GM19395 (cell line): ENCODE measurements around the gene PLXNA4.
"Not testable (repeated sequence)": the region's sequence is repeated elsewhere in the genome, so short reads cannot be mapped to it uniquely, and the experiment has no call there.

Experiments used
- ATAC-seq: cut with Tn5 transposase; IDR thresholded peaks from one replicate; pipeline ENCODE4 v1.9.1; 2021; ENCODE audit warnings: mild to moderate bottlenecking, moderate library complexity; ENCODE audit not compliant: unreplicated experiment

PLXNA4 gene

GRCh38 chr7:132187391-132187790 lies 388.9 kb downstream of the PLXNA4 start:
- ATAC-seq, result no peak

GRCh38 chr7:132185150-132185549 lies 391.1 kb downstream of the PLXNA4 start:
- ATAC-seq, result no peak

GRCh38 chr7:132183781-132184380 lies 392.4 kb downstream of the PLXNA4 start:
- no peak for ATAC-seq

DNA sequence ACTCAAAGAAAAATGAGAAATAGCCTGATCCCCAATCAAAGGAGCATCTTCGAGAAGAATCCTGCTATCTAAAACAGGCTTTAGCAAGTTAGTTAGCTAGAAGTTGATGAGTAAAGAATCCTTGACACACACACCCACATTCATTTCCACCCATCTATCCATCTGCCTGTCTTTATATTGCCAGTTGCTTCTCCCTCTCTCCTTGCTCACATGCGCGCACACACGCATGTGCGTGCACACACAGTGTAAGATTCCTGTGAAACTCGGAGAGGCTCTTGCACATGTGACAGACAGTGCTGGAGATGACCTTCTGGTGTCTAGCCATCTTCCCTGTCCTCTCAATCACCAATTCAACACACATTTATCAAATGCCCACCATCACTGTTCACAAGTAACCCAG lies 393.3 kb downstream of the PLXNA4 start:
- ATAC-seq, result no peak

- no peak for ATAC-seq
Observed at GRCh38 chr7:132181946-132182685, 394.2 kb downstream of the PLXNA4 start.

- no peak for ATAC-seq
Observed at GRCh38 chr7:132181371-132181770, 394.9 kb downstream of the PLXNA4 start.

GRCh38 chr7:132180481-132180880 lies 395.8 kb downstream of the PLXNA4 start:
- no peak for ATAC-seq

- no peak for ATAC-seq
Observed at GRCh38 chr7:132179681-132180080, 396.6 kb downstream of the PLXNA4 start.

DNA sequence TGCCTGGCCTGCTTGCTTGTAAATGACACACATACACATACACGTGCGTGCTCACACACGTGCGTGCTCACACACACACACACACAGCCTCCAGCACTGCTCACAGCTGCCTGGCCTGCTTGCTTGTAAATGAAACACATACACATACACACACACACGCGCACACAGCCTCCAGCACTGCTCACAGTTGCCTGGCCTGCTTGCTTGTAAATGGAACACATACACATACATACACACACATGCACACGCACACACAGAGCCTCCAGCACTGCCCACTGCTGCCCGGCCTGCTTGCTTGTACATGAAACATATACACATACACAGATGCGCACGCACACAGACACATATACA lies 397.2 kb downstream of the PLXNA4 start:
- ATAC-seq, result no peak

GRCh38 chr7:132178402-132179079 lies 397.7 kb downstream of the PLXNA4 start:
- ATAC-seq, result not testable (repeated sequence)

DNA sequence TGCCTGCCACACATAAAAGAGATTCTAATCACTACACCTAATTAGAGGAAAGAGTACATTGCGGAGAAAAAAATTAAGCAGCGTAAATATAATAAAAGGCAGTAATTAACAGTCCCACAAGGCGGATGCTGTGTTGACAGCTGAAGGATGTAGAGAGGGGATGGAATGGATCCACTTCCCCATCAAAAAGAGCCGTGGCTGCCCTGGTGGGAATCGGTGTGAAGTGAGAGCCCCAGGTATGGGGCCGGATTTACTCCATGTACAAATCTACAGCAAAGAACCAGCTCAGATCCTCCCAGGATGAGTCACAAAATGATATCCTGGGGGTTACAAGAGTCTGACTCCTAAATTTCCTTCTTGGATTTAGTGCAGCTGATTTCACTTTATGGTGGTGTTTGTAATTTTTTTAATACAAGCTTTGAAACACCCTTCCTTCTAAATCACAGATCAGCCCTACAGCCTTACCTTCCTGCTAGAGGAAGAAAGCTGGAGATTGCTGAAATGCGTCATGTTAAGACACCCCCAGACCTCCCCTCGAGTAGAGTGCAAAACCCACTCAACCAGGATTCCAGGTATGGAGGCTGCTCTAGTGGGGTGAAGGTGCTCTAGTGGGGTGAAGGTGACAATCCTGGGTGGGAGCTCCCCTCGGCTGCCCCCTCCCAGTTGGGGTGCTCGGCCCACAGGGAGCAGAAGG lies 398.4 kb downstream of the PLXNA4 start:
- no peak for ATAC-seq

DNA sequence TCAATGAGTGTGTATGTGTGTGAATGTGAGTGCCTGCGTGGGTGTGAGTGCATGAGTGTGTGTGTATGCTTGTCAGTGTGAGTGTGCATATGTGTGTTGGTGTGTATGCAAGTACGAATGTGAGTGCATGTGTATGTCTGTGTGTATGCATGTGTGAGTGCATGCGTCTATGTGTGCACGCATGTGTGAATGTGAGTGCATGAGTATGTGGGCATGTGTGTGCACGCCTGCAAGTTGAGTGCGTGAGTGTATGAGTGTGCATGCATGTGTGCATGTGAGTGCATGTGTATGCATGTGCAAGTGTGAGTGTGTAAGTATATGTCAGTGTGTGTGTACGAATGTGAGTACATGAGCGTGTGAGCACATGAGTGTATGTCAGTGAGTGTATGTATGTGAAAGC lies 399.6 kb downstream of the PLXNA4 start:
- ATAC-seq, result no peak

GRCh38 chr7:132171130-132171576 lies 405.1 kb downstream of the PLXNA4 start:
- ATAC-seq, result no peak

- no peak for ATAC-seq
Observed at GRCh38 chr7:132169730-132170129, 406.5 kb downstream of the PLXNA4 start.

DNA sequence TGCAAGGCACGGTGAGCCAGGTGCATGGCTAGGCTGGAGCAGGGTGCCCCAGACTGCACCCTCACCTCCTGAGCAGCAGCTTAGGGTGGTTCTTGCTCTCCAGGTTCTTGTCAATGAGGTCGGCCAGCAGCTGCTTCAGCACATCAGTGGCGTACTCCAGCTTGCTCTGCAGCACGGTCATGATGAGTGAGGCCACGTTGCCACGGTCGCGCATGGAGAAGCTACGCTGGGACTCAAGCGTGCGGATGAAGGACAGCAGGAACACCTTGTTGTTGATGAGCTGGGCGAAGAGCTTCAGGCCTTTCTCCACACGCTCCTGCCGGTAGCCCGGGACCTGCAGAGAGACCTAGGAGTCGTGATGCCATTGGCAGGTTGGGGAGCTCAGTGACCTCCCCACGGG lies 408.0 kb downstream of the PLXNA4 start:
- ATAC-seq, result no peak

- not testable (repeated sequence) for ATAC-seq
Observed at GRCh38 chr7:132165695-132166094, 410.6 kb downstream of the PLXNA4 start.

- ATAC-seq, result no peak
Observed at GRCh38 chr7:132164558-132165125, 411.6 kb downstream of the PLXNA4 start.

DNA sequence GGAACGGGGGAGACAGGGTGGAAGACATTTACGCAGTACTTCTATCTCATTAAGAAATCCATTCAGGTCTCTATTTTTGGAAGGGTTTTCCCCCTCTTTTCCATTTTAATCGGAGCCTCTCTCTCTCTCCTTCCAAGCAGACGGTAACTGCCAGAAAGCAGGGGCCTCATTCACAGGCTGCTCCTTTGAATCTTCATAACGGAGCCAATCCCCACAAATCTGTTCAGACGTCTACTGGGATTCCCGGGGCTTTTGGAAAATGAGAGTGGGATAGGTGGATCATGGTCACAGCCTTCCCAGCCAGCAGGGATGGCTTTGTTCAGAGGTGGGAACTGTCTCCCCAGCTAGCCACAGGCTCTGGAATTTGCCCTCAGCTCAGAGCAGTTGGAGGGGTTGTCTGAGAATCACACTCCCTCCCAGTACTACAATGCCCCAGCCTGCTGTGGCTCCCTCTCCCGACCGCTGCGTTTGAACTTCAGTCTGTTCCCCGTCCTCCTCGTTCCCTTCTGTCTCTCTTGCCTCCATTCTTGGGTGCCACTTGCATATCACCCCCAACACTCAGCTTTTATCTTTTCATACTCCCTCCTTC lies 413.6 kb downstream of the PLXNA4 start:
- ATAC-seq, result no peak

DNA sequence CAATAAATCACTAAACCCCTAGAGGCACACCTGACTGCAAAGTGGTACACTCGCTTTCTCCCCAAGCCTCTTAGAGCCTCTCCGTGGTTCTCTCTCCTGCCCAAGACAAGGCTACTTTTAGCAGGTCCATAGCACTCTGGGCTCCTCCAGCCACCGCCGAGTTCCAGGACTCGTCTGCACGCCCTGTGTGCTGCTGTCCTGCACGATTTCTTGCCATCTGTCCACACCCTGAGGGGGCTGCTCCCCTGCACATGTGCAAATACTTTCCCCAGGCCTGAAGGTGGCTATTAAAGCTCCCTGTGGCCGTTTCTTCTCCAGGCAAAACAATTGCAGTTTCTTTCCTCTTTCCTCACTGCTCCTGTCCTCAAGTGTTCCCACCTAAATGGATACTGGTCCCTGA lies 414.3 kb downstream of the PLXNA4 start:
- ATAC-seq, result no peak

- no peak for ATAC-seq
Observed at GRCh38 chr7:132161533-132161915, 414.7 kb downstream of the PLXNA4 start.
